Fibroblast of the conjunctiva (primary cell): Measurements from ENCODE around the gene NOX4.

ENCODE experiments used
- DNase-seq: peaks from one replicate; pipeline ENCODE4 v3.0.0-alpha.2; 2010; ENCODE audit warnings: low read depth

Gene NOX4

GRCh38 chr11:89490981-89491690 lies at the start of gene NOX4:
NOX4 (minus strand) TSS chr11:89491375; CDS start chr11:89491246, 129 bp downstream.
- no peak for DNase-seq

- DNase-seq: no peak
Observed at GRCh38 chr11:89540826-89541225, 49.7 kb upstream of the NOX4 start.

GRCh38 chr11:89537936-89538335 lies 46.8 kb upstream of the NOX4 start:
- no peak for DNase-seq

GRCh38 chr11:89536926-89537325 lies 45.8 kb upstream of the NOX4 start:
- DNase-seq: no peak

GRCh38 chr11:89535221-89535620 lies 44.0 kb upstream of the NOX4 start:
- DNase-seq: no peak

GRCh38 chr11:89529626-89530380 lies 38.6 kb upstream of the NOX4 start:
- no peak for DNase-seq

GRCh38 chr11:89521792-89522191 lies 30.6 kb upstream of the NOX4 start:
- DNase-seq: no peak

- DNase-seq: no peak
Observed at GRCh38 chr11:89521294-89521693, 30.1 kb upstream of the NOX4 start.

GRCh38 chr11:89516496-89516895 lies 25.3 kb upstream of the NOX4 start:
- DNase-seq: no peak

- no peak for DNase-seq
Observed at GRCh38 chr11:89508544-89508943, 17.4 kb upstream of the NOX4 start.

- DNase-seq: no peak
Observed at GRCh38 chr11:89504270-89504669, 13.1 kb upstream of the NOX4 start.

GRCh38 chr11:89503422-89503821 lies 12.2 kb upstream of the NOX4 start:
- no peak for DNase-seq

- DNase-seq: no peak
Observed at GRCh38 chr11:89502301-89502700, 11.1 kb upstream of the NOX4 start.

- DNase-seq: no peak
Observed at GRCh38 chr11:89500336-89500735, 9.2 kb upstream of the NOX4 start.

GRCh38 chr11:89498845-89499448 lies 7.8 kb upstream of the NOX4 start:
- DNase-seq: no peak

GRCh38 chr11:89495951-89496350 lies 4.8 kb upstream of the NOX4 start:
- DNase-seq: no peak

- no peak for DNase-seq
Observed at GRCh38 chr11:89493431-89493830, 2.3 kb upstream of the NOX4 start.

- no peak for DNase-seq
Observed at GRCh38 chr11:89490602-89490980, 584 bp downstream of the NOX4 start.

GRCh38 chr11:89489930-89490329 lies 1.2 kb downstream of the NOX4 start:
- DNase-seq: no peak

- no peak for DNase-seq
Observed at GRCh38 chr11:89487016-89487415, 4.2 kb downstream of the NOX4 start.

- DNase-seq: no peak
Observed at GRCh38 chr11:89484896-89485295, 6.3 kb downstream of the NOX4 start.

GRCh38 chr11:89477175-89477574 lies 14.0 kb downstream of the NOX4 start:
- no peak for DNase-seq

GRCh38 chr11:89463266-89463780 lies 27.9 kb downstream of the NOX4 start:
- no peak for DNase-seq
